Glomerular visceral epithelial cell (primary cell): ENCODE results near the gene ARL8A.
A peak's percentile ranks its signal among the peaks of the same experiment; 100 is the strongest.

Experiments
- DNase-seq: peaks from one replicate; pipeline ENCODE4 v3.0.0-alpha.2; 2016; ENCODE audit errors: extremely low spot score

The ARL8A gene

DNA sequence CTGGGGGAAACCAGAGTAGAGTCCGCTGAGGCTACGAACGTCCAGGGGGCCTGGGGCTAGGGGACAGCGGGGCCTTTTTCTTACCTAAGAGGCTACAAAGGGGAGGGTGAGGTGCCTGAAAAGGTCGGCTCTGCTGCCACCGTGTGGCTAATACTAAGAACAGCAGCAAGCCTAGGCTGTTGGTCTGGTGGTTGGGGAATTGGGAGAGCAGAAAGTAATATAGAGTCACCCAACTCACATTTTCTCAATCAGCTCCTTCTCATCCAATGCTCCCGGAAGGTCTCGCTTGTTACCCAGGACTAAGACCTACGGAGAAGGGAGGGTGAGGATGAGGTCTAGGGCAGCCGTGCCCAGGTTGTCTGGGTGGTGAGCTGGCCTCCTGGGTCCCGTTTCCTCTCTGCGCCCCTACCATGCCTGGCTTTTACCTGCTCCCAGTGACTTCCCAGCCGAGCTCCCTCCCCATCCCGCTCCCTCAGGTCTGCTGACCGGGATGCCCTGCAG is 9.3 kb downstream of the ARL8A start:
- DNase-seq: peak; percentile 68

DNA sequence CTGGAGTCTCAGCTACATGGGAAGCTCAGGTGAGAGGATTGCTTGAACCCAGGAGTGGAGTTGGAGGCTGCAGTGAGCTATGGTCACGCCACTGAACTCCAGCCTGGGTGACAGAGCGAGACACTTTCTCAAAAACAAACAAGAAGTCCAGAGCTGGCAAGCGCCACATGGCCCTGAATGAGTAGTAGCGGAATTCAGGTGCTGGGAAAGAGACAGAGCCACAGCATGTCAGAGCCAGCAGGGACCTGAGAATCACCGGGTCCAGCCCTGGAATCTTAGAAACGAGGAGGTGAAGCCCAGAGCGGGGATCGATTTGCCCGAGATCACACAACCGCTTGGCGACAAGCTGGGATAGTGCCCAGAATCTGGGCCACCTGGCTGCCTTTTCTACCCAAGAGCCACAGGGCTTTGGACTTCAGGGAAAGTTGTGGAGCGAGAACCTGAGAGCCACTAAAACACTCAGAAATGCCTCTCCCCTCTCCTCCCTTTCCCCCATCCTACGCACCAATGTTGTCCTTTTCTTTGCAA is 9.8 kb downstream of the ARL8A start:
- DNase-seq: no peak

DNA sequence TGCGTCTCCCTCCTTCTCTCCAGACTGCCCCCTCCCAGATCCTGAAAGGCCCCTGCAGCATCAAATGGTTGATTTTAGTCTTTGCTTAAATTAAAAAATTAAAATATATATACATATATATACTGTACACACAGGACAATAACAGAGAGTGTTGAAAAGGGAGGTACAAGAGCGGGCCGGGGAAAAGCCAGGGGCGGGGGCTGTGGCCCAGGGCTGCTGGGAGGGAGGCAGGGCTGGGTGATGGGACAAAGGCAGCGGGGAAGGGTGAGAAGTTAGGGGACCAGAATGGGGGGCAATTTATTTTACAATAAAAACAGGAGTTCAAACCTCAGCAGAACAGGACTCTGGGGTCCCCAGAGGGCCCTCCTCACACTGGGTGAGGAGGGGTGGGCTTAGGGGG is 10.5 kb downstream of the ARL8A start:
- DNase-seq: no peak

DNA sequence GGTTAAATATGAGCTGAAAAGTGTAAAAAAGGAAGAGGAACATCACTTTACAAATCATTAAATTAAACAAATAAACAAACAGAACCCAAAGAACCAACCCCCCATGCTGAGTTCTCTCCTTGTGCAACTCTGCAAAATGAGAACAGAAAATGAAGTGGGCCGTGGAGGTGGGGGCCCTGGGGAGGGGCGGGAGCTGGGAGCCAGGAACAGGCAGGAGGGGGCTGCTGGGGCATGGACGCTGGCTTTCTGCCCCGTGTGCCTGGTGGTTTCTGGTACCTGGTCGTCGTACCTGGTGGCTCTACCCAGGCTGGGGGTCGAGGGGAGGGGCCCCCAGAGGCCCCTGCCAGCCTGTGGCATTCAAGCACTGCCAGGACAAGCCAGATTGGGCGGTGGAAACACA is 11.0 kb downstream of the ARL8A start:
- DNase-seq: no peak

DNA sequence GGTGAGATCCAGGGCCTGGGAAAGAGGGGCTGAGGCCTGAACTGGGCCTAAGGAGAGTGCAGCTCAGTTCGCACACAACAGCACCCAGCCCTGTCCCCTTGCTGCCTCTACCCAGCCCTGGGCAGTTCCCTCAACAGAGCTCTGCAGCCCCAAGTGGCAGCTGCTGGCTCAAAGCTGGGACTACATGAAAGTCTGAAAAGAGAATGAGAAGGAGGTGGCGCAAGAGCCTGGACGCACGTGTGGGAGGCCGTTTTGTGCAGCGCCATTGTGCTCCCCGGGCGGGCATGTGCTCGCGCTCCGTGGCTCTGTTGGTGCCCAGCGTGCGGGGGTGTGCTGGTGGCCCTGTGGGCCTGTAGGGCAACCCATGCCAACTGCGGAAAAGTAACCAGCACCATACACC is 11.5 kb downstream of the ARL8A start:
- no peak for DNase-seq

DNA sequence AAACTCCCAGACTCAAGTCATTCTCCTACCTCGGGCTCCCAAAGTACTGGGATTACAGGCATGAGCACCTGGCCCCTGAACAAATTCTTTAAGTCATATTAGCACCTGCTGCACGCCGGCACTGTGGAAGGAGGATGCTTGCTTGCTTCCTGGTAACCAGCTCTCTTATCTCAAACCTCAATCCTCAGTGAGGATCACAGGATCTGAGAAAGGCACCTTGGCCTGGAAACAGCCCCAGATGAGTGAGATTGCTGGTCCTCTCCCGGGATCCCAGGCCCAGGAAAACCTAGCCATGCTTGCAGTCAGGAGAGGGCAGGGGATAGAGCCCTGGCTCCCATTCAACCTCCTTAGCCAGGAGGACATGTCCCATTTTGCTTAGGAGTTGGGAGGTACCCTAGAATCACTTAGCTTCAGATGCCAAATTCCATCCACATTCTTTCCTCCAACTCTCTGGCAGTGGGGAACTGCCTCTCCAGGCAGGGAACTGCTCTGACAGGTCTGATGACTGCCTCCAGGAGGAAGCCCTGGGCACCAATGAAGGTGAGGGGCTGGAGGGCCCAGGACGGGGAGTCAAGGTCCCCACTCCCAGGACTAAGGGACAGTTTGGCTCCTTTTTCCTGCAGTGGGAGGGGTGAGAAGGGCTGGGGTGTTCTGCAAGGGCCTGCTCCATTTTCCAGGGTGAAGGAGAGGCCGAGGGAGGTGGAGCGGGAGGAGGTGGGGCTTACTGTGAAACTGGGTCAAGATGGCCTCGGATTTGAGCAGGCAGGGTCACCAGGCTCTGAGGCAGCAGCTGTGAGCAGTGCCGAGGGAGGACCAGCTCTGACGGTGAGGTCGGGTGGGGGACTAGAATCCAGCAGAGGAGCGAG is 12.3 kb downstream of the ARL8A start:
- no peak for DNase-seq

DNA sequence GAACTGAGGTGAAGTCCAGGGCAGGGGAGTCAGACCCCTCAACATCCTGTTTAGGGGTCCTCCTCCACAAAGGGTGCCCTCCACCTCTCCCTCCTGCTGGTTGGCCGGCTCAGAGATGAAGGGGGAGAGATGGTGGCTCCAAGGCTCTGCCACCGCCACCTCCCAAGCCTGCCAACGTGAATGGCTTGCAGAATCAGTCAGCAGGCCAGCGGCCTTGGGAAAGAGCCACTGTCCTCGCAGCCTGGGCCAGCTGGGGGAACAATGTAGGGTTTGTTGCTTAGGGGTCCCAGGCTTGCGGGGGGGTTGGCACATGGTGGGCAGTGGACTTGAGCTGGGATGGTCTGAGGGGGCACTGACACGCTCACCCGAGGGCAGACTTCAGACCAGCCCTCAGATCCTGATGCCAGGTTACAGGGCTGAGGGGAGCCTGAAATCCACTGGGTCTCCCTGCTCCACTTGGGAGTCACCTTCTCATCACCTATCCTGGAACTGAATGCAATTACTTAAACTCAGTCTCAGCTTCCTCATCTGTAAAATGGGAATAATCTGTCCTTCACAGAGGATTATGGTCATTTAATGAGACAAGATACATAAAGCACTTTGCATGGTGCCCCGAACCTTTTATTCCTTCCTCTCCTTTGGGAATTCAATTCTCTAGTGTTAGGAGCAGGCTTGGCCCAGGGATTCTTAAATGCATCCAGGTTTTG is 13.6 kb downstream of the ARL8A start:
- DNase-seq: no peak

DNA sequence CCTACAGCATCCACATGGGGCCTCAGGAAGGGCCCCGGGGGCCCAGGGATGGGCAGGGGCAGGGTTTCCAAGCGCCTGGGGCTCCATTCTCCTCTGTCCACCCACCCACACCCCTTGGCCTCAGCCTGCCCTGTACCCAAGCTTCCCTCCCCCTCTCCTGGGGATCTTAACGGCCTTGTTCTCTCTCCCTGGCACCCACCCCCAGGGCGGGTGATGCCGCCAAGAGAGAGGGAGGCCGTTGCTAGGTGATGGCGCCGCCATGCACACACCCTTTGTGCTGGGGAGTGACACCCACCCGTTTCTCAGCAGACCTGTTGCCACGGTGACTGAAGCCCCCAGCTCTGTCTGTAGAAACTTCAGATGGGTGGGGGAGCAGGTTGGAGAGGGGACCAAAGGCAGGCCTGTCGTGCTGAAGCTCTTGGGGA is 14.2 kb downstream of the ARL8A start:
- DNase-seq: no peak

DNA sequence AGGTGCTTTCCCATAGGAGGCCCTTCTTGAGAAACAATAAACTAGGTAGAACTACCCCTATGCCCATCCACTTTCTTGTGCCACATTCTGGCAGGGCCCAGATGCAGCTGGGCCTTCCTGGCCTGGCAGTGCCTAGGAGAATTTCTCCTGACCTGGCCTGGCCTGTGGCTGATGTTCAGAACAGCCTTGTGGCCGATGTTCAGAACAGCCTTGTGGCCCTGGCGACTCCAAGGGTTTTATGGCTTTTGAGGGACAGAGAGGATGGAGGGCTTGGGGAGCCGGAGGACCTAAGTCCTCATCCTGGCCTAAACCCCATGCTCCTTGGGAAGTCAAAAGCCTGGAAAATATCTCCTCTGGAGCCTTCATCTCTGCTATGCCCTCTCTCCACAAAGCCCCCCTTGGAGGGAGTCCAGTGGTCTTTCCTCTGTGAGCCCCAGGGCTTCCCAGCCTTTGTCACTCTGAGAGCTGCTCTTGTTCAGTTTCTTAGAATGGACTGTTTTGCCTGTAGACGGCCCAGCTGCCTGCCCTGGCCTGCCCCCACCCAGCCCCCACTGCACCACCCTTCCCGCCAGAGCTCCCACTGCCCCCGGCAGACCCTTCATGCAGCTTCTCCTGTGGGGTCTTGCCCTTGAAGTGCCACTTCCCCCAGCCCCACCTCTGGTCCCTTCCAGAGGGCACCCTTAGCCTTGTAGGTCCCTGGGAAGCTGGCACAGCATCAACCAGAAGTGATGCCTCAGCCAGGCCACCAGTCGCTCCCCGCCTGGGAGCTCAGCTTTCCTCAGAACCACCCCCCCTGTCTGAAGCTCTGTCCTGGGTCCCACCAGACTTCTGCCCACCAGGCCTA is 14.9 kb downstream of the ARL8A start:
- no peak for DNase-seq

DNA sequence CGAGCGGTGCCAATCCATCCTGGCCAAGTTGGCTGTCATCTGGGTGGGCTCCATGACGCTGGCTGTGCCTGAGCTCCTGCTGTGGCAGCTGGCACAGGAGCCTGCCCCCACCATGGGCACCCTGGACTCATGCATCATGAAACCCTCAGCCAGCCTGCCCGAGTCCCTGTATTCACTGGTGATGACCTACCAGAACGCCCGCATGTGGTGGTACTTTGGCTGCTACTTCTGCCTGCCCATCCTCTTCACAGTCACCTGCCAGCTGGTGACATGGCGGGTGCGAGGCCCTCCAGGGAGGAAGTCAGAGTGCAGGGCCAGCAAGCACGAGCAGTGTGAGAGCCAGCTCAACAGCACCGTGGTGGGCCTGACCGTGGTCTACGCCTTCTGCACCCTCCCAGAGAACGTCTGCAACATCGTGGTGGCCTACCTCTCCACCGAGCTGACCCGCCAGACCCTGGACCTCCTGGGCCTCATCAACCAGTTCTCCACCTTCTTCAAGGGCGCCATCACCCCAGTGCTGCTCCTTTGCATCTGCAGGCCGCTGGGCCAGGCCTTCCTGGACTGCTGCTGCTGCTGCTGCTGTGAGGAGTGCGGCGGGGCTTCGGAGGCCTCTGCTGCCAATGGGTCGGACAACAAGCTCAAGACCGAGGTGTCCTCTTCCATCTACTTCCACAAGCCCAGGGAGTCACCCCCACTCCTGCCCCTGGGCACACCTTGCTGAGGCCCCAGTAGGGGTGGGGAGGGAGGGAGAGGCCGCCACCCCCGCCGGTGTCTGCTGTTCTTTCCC is 16.5 kb downstream of the ARL8A start:
- DNase-seq: no peak

DNA sequence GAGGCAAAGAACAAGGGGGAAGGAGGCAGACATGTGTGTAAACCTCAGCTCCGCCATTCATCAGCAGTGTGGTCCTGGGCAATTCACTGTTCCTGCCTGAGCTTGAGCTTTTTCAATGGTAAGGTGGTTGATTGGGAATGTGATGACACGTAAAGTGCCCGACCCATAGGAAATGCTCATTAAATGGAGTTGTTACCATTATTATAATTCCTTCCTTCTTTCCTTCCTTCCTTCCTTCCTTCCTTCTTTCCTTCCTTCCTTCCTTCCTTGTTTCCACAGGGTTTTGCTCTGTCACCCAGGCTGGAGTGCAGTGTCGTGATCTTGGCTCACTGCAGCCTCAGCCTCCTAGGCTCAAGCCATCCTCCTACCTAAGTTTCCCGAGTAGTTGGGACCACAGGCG is 17.5 kb downstream of the ARL8A start:
- DNase-seq: no peak

DNA sequence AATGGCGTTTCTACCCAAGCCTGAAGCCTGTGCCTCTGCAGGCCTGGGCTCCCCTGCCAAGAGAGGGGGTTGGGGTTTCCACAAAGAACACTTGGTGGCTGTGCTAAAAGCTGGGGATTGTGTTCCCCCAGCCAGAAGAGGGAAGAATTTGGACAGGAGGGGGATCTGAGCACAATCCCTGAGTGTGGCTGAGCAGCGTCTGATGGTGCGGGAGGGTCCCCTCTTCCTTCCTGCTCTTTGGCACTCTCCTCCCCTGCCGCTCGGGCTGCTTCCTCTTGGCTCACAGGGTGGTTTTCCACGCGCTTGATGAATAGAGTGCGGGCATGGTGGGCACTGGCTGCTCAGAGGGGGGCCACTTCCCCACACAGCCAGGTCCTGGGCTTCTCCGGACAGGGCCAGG is 18.1 kb downstream of the ARL8A start:
- DNase-seq: no peak

DNA sequence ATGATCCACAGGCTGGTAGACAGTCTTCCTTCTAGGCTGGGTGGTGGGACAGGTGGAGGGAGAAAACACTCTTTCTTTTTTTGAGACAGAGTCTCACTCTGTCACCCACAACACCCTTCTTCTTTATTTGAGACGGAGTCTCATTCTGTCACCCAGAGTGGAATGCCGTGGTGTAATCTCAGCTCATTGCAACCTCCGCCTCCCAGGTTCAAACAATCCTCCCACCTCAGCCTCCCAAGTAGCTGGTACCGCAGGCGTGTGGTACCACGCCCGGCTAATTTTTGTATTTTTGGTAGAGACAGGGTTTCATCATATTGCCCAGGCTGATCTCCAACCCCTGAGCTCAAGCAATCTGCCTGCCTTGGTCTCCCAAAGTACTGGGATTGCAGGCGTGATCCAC is 18.9 kb downstream of the ARL8A start:
- DNase-seq: no peak

DNA sequence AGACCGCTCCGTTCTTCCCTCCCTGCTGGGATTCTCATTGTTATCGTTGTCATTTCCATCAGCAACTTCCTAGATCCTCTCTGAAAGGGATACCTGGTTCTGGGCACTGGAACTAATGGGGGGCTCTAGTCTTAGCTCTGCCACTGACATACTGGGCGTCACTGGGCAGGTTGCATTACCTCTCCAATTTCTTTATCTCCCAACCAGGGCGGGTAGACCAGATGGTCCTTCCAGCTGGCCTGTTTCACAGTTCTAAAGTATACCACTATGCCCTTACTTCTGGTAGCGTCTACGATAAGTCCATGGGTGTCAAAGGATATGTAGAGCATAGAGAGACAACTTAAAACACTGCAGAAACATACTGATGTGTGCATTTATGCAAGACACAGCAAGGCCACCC is 20.4 kb downstream of the ARL8A start:
- no peak for DNase-seq

DNA sequence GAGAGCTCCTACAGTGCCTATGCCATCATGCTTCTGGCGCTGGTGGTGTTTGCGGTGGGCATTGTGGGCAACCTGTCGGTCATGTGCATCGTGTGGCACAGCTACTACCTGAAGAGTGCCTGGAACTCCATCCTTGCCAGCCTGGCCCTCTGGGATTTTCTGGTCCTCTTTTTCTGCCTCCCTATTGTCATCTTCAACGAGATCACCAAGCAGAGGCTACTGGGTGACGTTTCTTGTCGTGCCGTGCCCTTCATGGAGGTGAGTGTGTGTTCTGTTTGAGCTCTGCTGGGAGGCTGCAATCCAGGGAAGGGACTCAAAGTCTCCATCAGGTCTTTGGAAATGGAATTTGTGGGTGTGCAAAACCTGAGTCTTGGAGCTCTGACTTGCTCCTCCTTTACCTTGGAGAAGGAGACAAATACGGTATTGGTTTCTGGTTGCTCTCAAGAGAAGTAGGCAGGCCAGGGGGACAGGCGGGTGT is 21.2 kb downstream of the ARL8A start:
- no peak for DNase-seq

DNA sequence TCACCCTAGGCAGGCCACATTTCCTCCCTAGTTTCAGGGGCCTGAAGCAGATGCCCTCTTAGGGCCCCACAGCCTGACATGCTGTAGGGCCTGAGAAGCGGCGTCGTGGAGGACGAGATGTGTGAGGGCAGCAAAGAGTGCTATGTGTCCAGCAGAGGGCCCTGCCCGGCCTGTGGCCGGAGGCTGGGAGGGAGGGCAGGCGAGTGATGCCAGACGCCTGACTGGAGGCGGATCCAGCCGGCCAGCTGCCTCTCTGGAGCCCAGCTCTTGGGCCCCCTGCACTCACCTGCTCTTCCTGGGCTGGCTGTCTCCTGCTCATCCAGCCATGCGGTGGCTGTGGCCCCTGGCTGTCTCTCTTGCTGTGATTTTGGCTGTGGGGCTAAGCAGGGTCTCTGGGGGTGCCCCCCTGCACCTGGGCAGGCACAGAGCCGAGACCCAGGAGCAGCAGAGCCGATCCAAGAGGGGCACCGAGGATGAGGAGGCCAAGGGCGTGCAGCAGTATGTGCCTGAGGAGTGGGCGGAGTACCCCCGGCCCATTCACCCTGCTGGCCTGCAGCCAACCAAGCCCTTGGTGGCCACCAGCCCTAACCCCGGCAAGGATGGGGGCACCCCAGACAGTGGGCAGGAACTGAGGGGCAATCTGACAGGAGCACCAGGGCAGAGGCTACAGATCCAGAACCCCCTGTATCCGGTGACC is 21.8 kb downstream of the ARL8A start, which contains the start of gene GPR37L1:
Gene GPR37L1 (plus strand): TSS at position 279 of the 697 bp plus-strand sequence. CDS start 47 bp downstream, at position 326.
- DNase-seq: peak; percentile 75

DNA sequence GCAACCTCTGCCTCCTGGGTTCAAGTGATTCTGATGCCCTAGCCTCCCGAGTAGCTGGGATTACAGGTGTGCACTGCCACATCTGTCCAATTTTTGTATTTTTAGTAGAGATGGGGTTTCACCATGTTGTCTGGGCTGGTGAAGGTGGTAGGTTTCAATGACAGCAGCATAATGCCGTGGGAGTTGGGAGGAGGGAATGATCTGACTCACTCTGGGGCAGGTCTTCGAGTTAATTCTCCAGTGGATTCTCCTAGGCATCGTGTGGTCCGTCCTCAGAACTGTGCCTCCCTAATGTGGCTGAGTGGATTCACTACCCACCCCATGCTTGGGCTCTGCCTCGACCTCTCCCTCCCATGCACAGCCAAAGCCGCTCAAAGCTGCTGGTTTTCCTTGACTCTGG is 23.5 kb downstream of the ARL8A start:
- no peak for DNase-seq

DNA sequence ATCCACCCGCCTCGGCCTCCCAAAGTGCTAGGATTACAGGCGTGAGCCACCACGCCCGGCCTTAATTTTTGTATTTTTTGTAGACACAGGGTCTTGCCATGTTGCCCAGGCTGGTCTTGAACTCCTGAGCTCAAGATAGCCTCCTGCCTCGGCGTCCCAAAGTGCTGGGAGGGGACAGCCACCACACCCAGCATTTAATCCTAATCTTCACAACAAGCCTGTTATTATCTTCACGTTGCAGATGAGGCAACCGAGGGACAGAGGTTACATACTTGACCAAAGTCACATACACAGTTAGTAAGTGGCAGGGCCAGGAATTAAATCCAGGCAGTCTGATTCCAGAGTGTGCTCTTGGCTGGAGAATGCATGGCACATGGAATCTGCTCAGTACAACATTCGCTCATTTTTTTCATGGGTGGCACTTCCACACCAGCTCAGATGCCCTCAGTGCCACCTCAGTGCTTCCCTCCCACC is 26.6 kb downstream of the ARL8A start:
- no peak for DNase-seq

DNA sequence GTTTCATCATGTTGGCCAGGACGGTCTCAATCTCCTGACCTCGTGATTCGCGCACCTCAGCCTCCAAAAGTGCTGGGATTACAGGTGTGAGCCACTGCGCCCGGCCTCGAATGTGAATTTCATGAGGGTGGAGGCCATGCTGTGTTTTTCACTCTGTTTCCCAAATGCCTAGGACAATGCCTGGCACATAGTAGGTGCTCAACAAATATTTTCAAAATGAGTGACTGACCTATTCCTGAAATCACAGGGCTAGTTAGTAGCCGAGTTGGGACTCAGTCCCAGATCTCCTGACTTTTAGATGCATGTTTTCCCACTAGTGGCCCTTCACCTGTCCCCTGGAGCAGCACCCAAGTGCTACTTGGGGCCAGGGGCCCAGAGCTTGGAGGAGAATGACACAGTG is 28.2 kb downstream of the ARL8A start:
- DNase-seq: no peak

DNA sequence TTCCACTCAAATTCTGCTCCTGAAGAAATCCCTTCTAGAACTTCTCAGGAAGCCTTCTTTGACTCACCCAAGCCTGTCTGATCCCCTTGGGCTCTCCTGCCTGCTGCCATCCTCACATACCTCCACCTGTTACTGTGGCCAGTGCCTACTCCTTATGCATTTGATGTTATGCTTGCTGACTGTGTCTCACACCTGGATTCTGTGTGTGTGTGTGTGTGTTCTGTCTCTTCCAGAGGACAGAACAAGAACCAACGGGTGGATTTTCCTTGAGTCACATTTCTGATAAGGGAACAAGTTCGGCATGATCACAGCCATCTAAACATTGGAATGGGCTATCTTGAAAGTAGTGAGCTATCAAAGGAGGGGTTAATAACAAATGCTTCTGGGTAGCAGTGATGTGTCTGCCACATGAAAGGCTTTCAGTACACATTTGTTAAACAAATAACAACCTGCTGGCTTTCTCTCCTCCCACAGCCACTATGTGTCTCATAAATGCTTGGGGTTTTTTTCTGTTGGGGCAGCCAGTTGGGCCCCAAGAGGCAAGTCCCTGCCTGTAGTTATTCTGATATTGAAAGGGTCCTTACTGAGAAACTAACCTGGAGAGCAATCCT is 30.7 kb downstream of the ARL8A start:
- no peak for DNase-seq
